Measurements from ENCODE around the gene SMAD3.
"Not testable (repeated sequence)": the region's sequence is repeated elsewhere in the genome, so short reads cannot be mapped to it uniquely, and the experiment has no call there.

Gene SMAD3

GRCh38 chr15:67063689-67064606 is 1.5 kb upstream of the SMAD3 start:
- DNase-seq (ENCODE audit: low read depth): no peak

DNA sequence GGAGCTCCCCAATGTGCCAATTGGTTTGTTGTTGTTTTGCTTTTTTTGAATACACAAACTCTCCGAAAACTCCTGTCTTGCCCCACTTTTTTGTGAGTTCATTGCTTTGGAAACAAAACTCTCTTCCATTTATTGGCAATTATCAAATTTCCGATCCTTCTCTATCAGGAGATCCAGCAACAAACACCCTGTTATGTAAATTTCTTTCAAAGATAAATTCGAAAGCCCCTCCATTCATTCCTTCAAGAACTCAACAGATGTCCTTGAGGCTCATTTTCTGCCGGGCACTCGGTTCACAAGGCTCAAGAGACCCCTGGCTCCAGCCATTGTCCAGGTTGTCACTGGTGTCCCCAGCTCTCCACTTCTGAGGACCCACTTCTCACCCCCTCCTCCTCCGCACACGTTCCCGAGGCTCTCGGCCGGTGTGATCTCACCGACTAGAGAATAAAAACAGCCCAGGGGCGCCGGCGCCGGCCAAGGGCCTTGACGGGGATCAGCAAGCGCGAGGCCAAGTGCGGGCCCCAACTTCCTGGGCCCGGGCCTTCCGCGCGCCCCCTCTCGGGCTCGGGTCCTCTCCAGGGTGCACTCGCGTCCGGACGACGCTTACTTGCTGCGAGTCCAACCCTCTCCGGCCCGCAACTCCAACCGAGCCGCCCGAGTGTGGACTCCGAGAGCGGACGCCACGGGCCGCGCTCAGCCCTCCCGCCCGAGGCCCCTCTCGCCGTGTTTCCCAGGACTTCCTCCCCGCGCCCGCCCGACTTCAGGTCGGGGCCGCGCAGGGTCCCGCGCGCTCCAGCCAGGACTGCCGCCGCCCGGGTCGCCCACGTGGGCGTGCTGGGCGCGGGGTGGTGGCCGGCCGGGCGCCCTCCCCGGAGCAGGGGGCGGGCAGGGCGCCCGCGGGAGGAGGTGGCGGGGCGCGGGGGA is 533 bp upstream of the SMAD3 start:
- no peak for DNase-seq (ENCODE audit: low read depth)

DNA sequence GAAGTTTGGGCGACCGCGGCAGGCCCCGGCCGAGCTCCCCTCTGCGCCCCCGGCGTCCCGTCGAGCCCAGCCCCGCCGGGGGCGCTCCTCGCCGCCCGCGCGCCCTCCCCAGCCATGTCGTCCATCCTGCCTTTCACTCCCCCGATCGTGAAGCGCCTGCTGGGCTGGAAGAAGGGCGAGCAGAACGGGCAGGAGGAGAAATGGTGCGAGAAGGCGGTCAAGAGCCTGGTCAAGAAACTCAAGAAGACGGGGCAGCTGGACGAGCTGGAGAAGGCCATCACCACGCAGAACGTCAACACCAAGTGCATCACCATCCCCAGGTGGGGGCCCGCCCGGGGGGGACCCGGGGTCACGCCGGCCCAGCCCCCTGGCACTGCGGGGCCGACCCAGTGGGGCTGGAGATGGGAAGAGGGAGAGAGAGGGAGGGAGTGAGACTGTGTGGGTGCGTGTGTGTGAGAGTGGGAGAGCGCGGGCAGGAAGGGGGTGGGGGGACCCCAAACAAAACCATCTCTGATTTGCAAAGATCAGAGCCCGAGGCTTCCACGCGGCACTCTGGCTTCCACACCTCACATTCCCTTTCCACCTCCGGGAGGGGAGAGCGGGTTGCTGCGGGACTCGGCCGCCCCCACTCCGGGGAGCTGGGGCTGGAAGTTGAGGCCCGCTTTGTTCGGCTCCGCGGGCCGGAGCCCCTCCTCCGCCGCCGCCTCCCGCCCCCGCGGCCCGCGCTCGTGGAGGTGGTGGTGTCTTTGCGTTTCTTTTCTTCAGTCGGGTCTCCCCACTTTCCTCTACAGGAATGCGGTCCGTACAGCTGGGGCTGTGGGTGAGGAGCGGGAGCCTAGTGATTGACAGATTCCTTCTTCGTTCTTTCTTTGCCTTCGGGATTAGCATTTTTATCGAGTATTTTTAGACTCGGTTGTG is 898 bp downstream of the SMAD3 start:
- no peak for DNase-seq (ENCODE audit: low read depth)

- DNase-seq (ENCODE audit: low read depth): no peak
Measured at GRCh38 chr15:67066959-67067853, 1.8 kb downstream of the SMAD3 start.

DNA sequence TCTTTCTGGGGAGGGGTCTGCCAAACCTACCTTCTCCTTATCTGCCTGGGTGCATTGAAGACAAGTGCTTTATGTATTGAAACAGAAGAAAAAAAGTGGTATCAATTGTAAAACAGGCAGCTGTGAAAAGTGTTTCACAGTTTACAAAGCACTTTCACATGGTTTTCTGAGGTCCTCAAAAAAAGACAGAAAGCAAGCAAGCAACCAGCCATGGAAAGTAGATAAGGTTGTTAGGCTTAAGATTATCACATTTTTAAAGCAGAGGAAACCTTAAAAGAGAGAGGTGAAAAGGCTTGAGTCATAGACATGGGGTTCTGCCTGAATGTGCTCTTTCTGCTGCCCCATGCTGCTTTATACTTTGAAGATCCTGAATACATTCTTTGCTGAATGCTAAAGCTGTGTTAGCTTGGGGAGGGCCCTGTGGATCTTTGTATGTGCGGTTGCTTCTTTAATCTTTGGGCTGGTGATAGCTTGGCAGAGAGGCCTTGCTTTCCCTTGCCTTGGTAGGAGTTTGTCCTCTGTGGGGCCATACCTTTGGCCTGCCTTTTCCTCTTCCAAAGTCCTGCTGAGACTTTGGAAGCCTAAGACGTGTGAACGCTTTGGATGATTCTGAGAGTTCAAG is 2.6 kb downstream of the SMAD3 start:
- DNase-seq (ENCODE audit: low read depth): no peak

GRCh38 chr15:67068710-67069400 is 3.5 kb downstream of the SMAD3 start:
- no peak for DNase-seq (ENCODE audit: low read depth)

- no peak for DNase-seq (ENCODE audit: low read depth)
Measured at GRCh38 chr15:67070150-67070549, 4.7 kb downstream of the SMAD3 start.

GRCh38 chr15:67070892-67071664 is 5.7 kb downstream of the SMAD3 start:
- DNase-seq (ENCODE audit: low read depth): no peak

- no peak for DNase-seq (ENCODE audit: low read depth)
Measured at GRCh38 chr15:67072442-67072841, 7.0 kb downstream of the SMAD3 start.

- no peak for DNase-seq (ENCODE audit: low read depth)
Measured at GRCh38 chr15:67072958-67073357, 7.6 kb downstream of the SMAD3 start.

GRCh38 chr15:67074886-67075229 is 9.5 kb downstream of the SMAD3 start:
- no peak for DNase-seq (ENCODE audit: low read depth)

- not testable (repeated sequence) for DNase-seq (ENCODE audit: low read depth)
Measured at GRCh38 chr15:67075555-67076135, 10.2 kb downstream of the SMAD3 start.

DNA sequence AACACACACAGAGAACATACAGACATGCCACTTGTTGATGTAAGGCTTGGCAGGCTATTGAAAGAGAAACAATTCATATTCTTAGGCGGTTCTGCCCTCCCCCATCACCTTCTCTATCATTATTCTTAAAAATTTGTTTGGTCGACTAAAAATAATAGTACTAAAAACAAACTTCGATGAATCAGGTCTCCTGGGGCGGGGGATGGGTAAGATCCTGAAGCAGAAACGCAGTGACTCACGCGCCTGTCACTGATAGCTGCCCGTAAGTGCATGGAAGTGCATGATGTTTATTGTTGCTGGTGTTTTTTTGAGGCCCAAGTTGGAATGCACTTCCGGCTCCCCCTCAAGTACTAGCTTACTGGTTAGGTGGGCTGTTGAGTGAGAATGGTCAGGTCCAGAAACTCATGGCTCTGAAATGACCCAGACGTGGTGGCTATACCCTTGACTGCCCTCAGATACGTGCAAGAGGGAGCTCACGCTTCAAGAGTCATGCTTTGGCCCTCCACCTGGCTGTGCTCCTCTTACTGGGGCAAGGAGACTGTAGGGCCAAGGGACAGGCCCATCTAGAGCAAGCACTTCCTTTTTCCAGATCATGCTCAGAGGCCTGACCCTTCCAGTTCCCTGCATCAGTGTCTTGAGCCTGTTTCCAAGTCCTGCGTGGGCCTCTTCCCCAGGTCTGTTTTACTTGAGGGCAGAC is 10.9 kb downstream of the SMAD3 start:
- no peak for DNase-seq (ENCODE audit: low read depth)

DNA sequence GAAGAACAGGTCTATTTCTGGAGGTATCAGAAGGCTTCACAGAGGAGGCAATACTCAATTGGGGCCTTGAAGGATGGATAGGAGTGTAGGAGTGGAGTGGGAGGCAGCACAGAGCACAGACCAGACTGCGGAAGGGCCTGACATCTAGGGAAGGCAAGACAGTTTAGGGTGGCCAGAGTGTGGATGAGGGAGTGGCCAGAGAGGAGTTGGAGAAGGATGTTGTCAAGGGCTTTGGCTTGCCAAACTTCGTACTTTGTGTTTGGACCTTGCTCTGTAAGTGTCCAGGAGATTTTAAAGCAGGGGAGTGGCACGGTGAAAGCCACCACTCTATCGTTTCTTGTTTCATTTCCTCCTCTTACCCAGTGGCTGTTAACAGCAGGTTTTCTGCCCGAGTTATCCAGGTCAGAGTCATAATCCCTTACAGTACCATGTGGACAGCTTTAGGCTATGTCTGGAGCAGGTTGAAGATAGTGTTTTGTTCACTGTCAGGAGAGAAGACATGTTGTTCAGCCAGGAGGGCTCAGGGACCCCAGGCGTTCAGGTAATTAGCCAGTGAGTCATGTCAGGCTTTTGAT is 12.3 kb downstream of the SMAD3 start:
- DNase-seq (ENCODE audit: low read depth): no peak

GRCh38 chr15:67079361-67079760 is 14.0 kb downstream of the SMAD3 start:
- DNase-seq (ENCODE audit: low read depth): no peak

DNA sequence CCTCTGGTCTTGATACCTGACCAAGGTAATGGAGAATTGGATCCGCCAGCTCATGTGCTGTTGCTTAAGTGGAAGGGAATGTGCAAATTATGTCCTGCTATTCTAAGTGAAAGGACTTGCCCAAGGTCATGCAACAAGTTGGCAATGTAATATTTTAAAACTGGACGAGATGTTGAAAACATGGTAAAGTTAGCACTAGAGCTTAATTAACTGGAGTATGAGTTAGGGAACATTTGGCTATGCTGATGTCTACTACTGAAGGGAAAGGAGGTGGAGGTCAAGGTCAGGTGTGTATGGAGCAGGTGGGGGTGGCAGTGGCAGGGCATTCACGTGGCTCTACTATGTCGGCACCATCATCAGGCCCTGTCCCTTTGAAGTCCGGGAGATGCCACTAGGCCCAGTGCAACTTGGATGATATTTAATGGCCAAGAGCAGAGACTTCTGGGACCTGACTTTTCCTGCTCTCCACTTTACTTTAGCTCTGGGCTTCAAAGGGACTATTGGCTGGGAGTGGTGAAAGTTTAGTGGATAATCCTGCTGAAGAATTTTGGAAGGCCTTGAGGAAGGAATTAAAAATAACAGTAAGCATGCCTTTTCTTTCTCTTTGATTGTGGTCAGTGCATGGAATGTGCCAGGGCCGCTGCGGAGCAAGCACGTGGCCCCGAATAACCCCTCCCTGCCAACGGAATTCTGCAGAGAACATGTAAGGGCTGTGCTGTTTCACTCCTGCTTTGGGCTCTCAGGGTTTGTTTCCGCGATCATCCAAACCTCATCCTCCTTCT is 14.9 kb downstream of the SMAD3 start:
- DNase-seq (ENCODE audit: low read depth): peak; percentile 86

Data from GM04503 (cell line).